K562 (cell line): Measurements from ENCODE around the gene SIRT7. TPM values are rescaled to one million over a fixed set of nuclear protein-coding genes. Genes with fewer than 3 reads are reported as not detected.

Source experiments
- ATF7 ChIP-seq: fragments of 450-650 bp; IDR thresholded peaks from 2 replicates; pipeline ENCODE4 v1.7.1; 2014; ENCODE audit warnings: mild to moderate bottlenecking, moderate library complexity
- ETV5 ChIP-seq: sonication (generic); formaldehyde crosslinking; IDR thresholded peaks from 2 replicates; pipeline ENCODE4 v1.4.0; 2020; ENCODE audit warnings: low read depth, mild to moderate bottlenecking, missing genetic modification reagents
- HNRNPLL ChIP-seq: fragments of 200-400 bp; formaldehyde crosslinking; IDR thresholded peaks from 2 replicates; pipeline ENCODE4 v1.6.1; 2017; ENCODE audit warnings: low read length, low read depth, mild to moderate bottlenecking; ENCODE audit not compliant: poor library complexity, severe bottlenecking
- PCBP1 ChIP-seq: fragments of 200-400 bp; formaldehyde crosslinking; IDR thresholded peaks from 2 replicates; pipeline ENCODE4 v1.6.1; 2018; ENCODE audit warnings: mild to moderate bottlenecking, low read depth, low read length; ENCODE audit not compliant: poor library complexity, severe bottlenecking
- RBM22 ChIP-seq: fragments of 200-400 bp; formaldehyde crosslinking; IDR thresholded peaks from 2 replicates; pipeline ENCODE4 v1.6.1; 2018; ENCODE audit warnings: low read length, low read depth; ENCODE audit not compliant: poor library complexity, severe bottlenecking
- SMAD2 ChIP-seq: fragments of 150-350 bp; IDR thresholded peaks from 2 replicates; pipeline ENCODE4 v1.6.1; 2014; ENCODE audit warnings: low read depth, mild to moderate bottlenecking, low read length
- polyA plus RNA-seq, 8 experiments: library from polyadenylated mRNA; depleted of rRNA in 4 of 8; stranded (reverse) in 5 of 8; unstranded in 3 of 8; fragments of >200 nt; fragmentation: Nextera tagmentation in 2 of 8; fragmentation: Illumina TruSeq in 1 of 8; extraction: Ambion mirVana in 2 of 8; extraction: Trizol in 1 of 8; gene quantifications; 2 replicates each; pipeline versions ENCODE4 v1.2.1 to v1.2.3, GENCODE V29; 2011 to 2014; ENCODE audit warnings: inconsistent platforms in 1 of 8, missing spikeins in 1 of 8
- total RNA-seq, 7 experiments: library from RNA; depleted of rRNA in 6 of 7; stranded (reverse); fragments of >200 nt in 6 of 7; fragmentation: Illumina TruSeq in 2 of 7; extraction: Trizol in 2 of 7; gene quantifications; 2 replicates each; pipeline versions ENCODE4 v1.2.1 to v1.2.3, GENCODE V29; 2011 to 2021; ENCODE audit warnings: low replicate concordance in 1 of 7
- TF ChIP-seq, protein P1 (sequence below), 3 experiments: fragments of 200-800 bp in 1 of 3; fragments of 250-450 bp in 1 of 3; fragments of 450-650 bp in 1 of 3; sonication (Bioruptor Pico) in 1 of 3; sonication (Bioruptor generic) in 1 of 3; formaldehyde crosslinking in 1 of 3; IDR thresholded peaks; 2 replicates each; pipeline versions ENCODE4 v1.6.1 to v1.8.0; 2016 to 2022; ENCODE audit warnings: mild to moderate bottlenecking in 2 of 3, missing genetic modification characterization in 2 of 3, missing compliant biosample characterization in 1 of 3, moderate library complexity in 1 of 3
- TF ChIP-seq, protein P2 (sequence below): sonication (generic); formaldehyde crosslinking; IDR thresholded peaks from 2 replicates; pipeline ENCODE4 v1.8.0; 2023; ENCODE audit warnings: missing genetic modification reagents, mild to moderate bottlenecking, borderline replicate concordance
- TF ChIP-seq, protein P3 (sequence below): fragments of 250-450 bp; sonication (Bioruptor Pico); IDR thresholded peaks from 2 replicates; pipeline ENCODE4 v1.5.0; 2021
- TF ChIP-seq, protein P4 (sequence below): fragments of 200-800 bp; sonication (Bioruptor generic); IDR thresholded peaks from 2 replicates; pipeline ENCODE4 v1.6.1; 2017; ENCODE audit warnings: missing genetic modification characterization, missing compliant biosample characterization
- TF ChIP-seq, protein P5 (sequence below): sonication (generic); formaldehyde crosslinking; IDR thresholded peaks from 2 replicates; pipeline ENCODE4 v1.8.1; 2023; ENCODE audit warnings: mild to moderate bottlenecking, missing genetic modification reagents

SIRT7 gene
- total and polyA plus RNA-seq, 9 of the 15 experiments (the other 6 are each of a cell fraction or from before 2014, with no cell fraction given): 1.6 to 54.8 (median 20.3) TPM

DNA sequence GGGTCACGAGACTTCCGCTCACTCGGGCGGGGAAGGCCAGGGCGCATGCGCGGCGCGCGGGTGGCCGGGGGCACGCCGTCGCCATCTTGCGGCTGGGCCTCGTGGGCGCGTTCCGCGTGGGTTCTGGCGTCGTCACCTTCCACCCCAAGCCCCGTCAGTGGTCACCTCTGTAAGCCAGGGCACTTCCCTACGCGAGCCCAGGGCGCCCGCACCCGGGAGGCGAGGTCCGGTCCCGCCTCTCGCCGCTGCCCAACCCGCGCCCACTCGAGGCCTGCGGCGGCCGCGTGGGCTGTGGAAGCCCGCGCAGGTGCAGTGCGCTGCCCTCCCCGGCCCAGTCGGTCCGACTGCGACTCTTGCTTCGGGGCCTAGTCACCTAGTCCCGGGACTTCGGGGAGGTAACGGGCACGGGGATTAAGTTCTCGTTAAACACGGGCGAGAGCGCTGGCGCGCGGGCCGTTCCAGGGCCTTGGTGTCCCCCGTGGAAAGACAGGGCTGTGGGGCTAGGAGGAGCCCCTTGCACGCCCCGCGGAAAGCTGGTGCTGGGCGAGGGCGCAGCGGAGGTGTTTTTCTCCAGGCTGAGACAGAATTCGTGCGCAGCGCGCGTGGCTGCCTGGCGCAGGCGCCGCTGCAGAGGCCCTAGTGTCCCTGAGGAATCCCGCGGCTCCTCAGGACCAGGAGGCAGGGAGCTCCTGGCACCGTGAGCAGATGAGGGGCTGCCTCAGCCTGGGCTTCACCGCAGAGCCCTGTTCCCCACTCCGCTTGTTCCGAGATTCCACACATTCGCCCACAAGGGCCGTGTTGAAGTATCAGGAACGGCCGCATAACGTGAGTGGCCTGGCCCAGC, 46.4 kb downstream of the SIRT7 start (continued):
- peak; percentile 60 for TF ChIP-seq HNRNPLL
- TF ChIP-seq, protein P1, sequence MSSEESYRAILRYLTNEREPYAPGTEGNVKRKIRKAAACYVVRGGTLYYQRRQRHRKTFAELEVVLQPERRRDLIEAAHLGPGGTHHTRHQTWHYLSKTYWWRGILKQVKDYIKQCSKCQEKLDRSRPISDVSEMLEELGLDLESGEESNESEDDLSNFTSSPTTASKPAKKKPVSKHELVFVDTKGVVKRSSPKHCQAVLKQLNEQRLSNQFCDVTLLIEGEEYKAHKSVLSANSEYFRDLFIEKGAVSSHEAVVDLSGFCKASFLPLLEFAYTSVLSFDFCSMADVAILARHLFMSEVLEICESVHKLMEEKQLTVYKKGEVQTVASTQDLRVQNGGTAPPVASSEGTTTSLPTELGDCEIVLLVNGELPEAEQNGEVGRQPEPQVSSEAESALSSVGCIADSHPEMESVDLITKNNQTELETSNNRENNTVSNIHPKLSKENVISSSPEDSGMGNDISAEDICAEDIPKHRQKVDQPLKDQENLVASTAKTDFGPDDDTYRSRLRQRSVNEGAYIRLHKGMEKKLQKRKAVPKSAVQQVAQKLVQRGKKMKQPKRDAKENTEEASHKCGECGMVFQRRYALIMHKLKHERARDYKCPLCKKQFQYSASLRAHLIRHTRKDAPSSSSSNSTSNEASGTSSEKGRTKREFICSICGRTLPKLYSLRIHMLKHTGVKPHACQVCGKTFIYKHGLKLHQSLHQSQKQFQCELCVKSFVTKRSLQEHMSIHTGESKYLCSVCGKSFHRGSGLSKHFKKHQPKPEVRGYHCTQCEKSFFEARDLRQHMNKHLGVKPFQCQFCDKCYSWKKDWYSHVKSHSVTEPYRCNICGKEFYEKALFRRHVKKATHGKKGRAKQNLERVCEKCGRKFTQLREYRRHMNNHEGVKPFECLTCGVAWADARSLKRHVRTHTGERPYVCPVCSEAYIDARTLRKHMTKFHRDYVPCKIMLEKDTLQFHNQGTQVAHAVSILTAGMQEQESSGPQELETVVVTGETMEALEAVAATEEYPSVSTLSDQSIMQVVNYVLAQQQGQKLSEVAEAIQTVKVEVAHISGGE (CRISPR knock-in tag; IDR thresholded peaks at IDR 0.05): peak in 1 of 3 experiments; percentile 72; a peak in 1 of 6 replicates
- TF ChIP-seq, protein P2, sequence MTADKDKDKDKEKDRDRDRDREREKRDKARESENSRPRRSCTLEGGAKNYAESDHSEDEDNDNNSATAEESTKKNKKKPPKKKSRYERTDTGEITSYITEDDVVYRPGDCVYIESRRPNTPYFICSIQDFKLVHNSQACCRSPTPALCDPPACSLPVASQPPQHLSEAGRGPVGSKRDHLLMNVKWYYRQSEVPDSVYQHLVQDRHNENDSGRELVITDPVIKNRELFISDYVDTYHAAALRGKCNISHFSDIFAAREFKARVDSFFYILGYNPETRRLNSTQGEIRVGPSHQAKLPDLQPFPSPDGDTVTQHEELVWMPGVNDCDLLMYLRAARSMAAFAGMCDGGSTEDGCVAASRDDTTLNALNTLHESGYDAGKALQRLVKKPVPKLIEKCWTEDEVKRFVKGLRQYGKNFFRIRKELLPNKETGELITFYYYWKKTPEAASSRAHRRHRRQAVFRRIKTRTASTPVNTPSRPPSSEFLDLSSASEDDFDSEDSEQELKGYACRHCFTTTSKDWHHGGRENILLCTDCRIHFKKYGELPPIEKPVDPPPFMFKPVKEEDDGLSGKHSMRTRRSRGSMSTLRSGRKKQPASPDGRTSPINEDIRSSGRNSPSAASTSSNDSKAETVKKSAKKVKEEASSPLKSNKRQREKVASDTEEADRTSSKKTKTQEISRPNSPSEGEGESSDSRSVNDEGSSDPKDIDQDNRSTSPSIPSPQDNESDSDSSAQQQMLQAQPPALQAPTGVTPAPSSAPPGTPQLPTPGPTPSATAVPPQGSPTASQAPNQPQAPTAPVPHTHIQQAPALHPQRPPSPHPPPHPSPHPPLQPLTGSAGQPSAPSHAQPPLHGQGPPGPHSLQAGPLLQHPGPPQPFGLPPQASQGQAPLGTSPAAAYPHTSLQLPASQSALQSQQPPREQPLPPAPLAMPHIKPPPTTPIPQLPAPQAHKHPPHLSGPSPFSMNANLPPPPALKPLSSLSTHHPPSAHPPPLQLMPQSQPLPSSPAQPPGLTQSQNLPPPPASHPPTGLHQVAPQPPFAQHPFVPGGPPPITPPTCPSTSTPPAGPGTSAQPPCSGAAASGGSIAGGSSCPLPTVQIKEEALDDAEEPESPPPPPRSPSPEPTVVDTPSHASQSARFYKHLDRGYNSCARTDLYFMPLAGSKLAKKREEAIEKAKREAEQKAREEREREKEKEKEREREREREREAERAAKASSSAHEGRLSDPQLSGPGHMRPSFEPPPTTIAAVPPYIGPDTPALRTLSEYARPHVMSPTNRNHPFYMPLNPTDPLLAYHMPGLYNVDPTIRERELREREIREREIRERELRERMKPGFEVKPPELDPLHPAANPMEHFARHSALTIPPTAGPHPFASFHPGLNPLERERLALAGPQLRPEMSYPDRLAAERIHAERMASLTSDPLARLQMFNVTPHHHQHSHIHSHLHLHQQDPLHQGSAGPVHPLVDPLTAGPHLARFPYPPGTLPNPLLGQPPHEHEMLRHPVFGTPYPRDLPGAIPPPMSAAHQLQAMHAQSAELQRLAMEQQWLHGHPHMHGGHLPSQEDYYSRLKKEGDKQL (CRISPR knock-in tag): no peak
- TF ChIP-seq ATF7: peak; percentile 73; the same call in 1 of the 2 replicates
- TF ChIP-seq, protein P3, sequence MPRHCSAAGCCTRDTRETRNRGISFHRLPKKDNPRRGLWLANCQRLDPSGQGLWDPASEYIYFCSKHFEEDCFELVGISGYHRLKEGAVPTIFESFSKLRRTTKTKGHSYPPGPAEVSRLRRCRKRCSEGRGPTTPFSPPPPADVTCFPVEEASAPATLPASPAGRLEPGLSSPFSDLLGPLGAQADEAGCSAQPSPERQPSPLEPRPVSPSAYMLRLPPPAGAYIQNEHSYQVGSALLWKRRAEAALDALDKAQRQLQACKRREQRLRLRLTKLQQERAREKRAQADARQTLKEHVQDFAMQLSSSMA (CRISPR knock-in tag): 0 out of 2 replicates have a peak, but pooled peaks have one; percentile 27
- TF ChIP-seq ETV5 (CRISPR knock-in tag): peak; percentile 99
- TF ChIP-seq PCBP1: peak; percentile 79
- TF ChIP-seq, protein P4, sequence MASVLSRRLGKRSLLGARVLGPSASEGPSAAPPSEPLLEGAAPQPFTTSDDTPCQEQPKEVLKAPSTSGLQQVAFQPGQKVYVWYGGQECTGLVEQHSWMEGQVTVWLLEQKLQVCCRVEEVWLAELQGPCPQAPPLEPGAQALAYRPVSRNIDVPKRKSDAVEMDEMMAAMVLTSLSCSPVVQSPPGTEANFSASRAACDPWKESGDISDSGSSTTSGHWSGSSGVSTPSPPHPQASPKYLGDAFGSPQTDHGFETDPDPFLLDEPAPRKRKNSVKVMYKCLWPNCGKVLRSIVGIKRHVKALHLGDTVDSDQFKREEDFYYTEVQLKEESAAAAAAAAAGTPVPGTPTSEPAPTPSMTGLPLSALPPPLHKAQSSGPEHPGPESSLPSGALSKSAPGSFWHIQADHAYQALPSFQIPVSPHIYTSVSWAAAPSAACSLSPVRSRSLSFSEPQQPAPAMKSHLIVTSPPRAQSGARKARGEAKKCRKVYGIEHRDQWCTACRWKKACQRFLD (CRISPR knock-in tag): peak; percentile 90
- TF ChIP-seq SMAD2: no peak
- TF ChIP-seq RBM22: no peak
- TF ChIP-seq, protein P5, sequence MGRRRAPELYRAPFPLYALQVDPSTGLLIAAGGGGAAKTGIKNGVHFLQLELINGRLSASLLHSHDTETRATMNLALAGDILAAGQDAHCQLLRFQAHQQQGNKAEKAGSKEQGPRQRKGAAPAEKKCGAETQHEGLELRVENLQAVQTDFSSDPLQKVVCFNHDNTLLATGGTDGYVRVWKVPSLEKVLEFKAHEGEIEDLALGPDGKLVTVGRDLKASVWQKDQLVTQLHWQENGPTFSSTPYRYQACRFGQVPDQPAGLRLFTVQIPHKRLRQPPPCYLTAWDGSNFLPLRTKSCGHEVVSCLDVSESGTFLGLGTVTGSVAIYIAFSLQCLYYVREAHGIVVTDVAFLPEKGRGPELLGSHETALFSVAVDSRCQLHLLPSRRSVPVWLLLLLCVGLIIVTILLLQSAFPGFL (CRISPR knock-in tag): 0 out of 2 replicates have a peak, but pooled peaks have one; percentile 61
